DOHH2 (cell line): ENCODE data around the gene COL27A1.

Experiments used
- H3F3A ChIP-seq: fragments of 200-600 bp; sonication (generic), shearing (Covaris generic); 2 replicates; pipeline ENCODE4 v1.6.0; 2016; ENCODE audit warnings: antibody characterized with exemption, mild to moderate bottlenecking; ENCODE audit not compliant: control insufficient read depth, insufficient read depth
- H3K27ac ChIP-seq: fragments of 200-600 bp; sonication (generic); 2 replicates; pipeline ENCODE4 v1.5.1; 2014; ENCODE audit warnings: low read depth, mild to moderate bottlenecking, low read length, moderate library complexity
- H3K27me3 ChIP-seq: fragments of 200-600 bp; sonication (generic); 2 replicates; pipeline ENCODE4 v1.6.1; 2014; ENCODE audit warnings: mild to moderate bottlenecking, low read length, mixed read lengths; ENCODE audit not compliant: control insufficient read depth
- H3K36me3 ChIP-seq: fragments of 200-600 bp; sonication (generic); 2 replicates; pipeline ENCODE4 v1.6.1; 2014; ENCODE audit warnings: mild to moderate bottlenecking, low read length, moderate library complexity, mixed read lengths; ENCODE audit not compliant: control insufficient read depth
- H3K4me1 ChIP-seq: fragments of 200-600 bp; sonication (generic); 2 replicates; pipeline ENCODE4 v1.6.1; 2014; ENCODE audit warnings: mild to moderate bottlenecking, low read length, mixed read lengths; ENCODE audit not compliant: control insufficient read depth
- H3K4me2 ChIP-seq: fragments of 200-600 bp; sonication (generic); 2 replicates; pipeline ENCODE4 v1.6.0; 2014; ENCODE audit warnings: mild to moderate bottlenecking, low read length, moderate library complexity
- H3K4me3 ChIP-seq: fragments of 200-600 bp; sonication (generic); 2 replicates; pipeline ENCODE4 v1.5.1; 2014; ENCODE audit warnings: mild to moderate bottlenecking, low read length, mixed read lengths
- H3K79me2 ChIP-seq: fragments of 200-600 bp; sonication (generic); 2 replicates; pipeline ENCODE4 v1.6.1; 2014; ENCODE audit warnings: mild to moderate bottlenecking, low read length, mixed read lengths; ENCODE audit not compliant: control insufficient read depth
- H3K9me2 ChIP-seq: fragments of 200-600 bp; sonication (generic); replicated peaks from 2 replicates; pipeline ENCODE4 v1.6.1; 2014; ENCODE audit warnings: mild to moderate bottlenecking, low read length, mixed read lengths; ENCODE audit not compliant: control insufficient read depth
- H3K9me3 ChIP-seq: fragments of 200-600 bp; sonication (generic); 2 replicates; pipeline ENCODE4 v1.6.1; 2014; ENCODE audit warnings: antibody characterized with exemption, low read length, mixed read lengths; ENCODE audit not compliant: control insufficient read depth, insufficient read depth
- H4K20me1 ChIP-seq: fragments of 200-600 bp; sonication (generic); 2 replicates; pipeline ENCODE4 v1.6.0; 2014; ENCODE audit warnings: low read depth, mild to moderate bottlenecking, antibody characterized with exemption, low read length, moderate library complexity; ENCODE audit not compliant: control insufficient read depth, insufficient read depth
- EZH2phosphoT487 ChIP-seq: fragments of 200-600 bp; sonication (generic); IDR thresholded peaks from 2 replicates; pipeline ENCODE4 v1.6.1; 2017; ENCODE audit warnings: borderline replicate concordance, mild to moderate bottlenecking, antibody characterized with exemption, low read length, moderate library complexity, mixed read lengths
- TF ChIP-seq, protein P1 (sequence below): fragments of 200-600 bp; sonication (generic); IDR thresholded peaks from one replicate; pipeline ENCODE4 v1.5.1; 2014; ENCODE audit warnings: antibody characterized with exemption, mild to moderate bottlenecking, low read depth, low read length; ENCODE audit not compliant: poor library complexity, severe bottlenecking

The COL27A1 gene

GRCh38 chr9:114220061-114220541, 64.8 kb downstream of the COL27A1 start:
- Histone ChIP-seq H3K27me3 (no peaks in the 10 kb centered on the region), H3K4me2 (no peak overlapping the region), H3K4me1 (no peaks in the 10 kb centered on the region), H3K4me3 (no peak overlapping the region), H3K9me3 (no peaks in the 10 kb centered on the region), H3K9me2 (no peaks in the 10 kb centered on the region), H4K20me1 (no peaks in the 10 kb centered on the region), H3K36me3 (no peaks in the 10 kb centered on the region), H3K27ac (no peak overlapping the region), H3F3A (no peaks in the 10 kb centered on the region), H3K79me2 (no peaks in the 10 kb centered on the region)
- no peak for TF ChIP-seq EZH2phosphoT487
- TF ChIP-seq, protein P1, sequence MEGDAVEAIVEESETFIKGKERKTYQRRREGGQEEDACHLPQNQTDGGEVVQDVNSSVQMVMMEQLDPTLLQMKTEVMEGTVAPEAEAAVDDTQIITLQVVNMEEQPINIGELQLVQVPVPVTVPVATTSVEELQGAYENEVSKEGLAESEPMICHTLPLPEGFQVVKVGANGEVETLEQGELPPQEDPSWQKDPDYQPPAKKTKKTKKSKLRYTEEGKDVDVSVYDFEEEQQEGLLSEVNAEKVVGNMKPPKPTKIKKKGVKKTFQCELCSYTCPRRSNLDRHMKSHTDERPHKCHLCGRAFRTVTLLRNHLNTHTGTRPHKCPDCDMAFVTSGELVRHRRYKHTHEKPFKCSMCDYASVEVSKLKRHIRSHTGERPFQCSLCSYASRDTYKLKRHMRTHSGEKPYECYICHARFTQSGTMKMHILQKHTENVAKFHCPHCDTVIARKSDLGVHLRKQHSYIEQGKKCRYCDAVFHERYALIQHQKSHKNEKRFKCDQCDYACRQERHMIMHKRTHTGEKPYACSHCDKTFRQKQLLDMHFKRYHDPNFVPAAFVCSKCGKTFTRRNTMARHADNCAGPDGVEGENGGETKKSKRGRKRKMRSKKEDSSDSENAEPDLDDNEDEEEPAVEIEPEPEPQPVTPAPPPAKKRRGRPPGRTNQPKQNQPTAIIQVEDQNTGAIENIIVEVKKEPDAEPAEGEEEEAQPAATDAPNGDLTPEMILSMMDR = no peak

DNA sequence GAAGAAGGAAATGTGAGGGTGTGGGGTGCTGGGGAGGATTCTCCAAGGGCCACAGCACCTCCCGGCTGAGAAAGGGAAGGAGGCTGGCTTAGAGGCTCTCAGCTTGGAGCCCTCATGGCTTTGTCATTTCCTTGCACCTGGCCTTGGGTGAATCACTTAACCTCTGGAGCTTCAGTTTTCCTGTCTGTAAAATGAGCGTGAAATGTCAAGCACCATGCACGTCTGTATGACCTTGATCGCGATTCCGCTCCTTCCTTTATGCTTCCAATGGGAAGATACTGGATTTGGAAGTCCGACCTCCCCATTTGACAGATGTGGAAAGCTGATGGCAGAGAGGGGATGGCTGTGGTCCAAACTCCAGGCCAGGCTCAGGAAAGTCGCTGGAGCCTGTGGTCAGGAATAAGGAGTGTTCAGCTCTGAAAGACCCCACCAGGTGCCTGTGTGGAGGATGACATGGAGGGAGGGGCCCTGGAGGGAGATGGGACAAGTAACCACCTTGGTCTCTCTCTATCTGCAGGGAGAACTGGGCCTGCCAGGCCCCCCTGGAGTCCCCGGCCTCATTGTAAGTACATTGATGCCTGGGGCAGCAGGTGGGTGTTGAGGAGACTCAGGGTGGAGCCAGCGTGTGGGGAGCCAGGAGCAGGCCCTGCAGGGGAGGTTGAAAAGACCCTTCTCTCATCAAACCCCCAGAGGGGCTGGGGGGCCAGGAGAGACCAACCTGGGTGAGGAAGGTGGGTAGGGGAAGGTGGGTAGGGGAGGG, 66.5 kb downstream of the COL27A1 start:
- no peak for TF ChIP-seq EZH2phosphoT487
- TF ChIP-seq, protein P1 = no peak
- Histone ChIP-seq H3K4me2 (no peak overlapping the region), H3F3A (no peaks in the 10 kb centered on the region), H3K27ac (no peak overlapping the region), H3K9me2 (no peaks in the 10 kb centered on the region), H3K27me3 (no peaks in the 10 kb centered on the region), H3K4me3 (no peak overlapping the region), H3K4me1 (no peaks in the 10 kb centered on the region), H3K36me3 (no peaks in the 10 kb centered on the region), H4K20me1 (no peaks in the 10 kb centered on the region), H3K79me2 (no peaks in the 10 kb centered on the region), H3K9me3 (no peaks in the 10 kb centered on the region)

DNA sequence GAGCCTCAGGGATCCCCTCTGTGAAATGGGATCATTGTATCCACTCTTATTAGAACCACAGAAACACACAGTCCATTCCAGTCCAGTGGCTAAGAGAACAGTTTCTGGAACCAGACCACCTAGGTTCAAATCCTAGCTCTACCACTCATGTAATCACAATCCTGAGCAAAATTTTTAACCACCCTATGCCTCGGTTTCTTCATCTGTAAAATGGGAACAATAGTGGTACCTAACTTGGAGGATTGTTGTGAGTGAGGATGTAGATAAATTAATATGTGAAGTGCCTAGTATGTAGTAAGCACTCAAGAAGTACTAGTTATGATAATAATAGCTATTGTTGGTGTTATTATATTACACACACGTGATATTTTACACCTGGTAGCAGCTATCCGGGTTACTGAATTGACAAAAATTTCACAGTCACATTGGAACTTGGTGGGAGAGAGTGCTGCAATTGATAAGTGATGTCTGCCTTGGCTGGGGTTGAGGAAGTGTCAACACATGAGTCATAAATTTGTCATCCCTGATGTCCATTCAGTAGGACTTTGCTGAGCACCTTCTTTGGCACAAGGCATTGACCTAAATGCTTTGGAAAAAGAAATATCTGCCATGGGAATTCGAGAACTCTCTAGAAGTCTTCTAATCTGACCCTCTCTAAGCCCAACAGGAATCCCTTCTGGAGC, 68.4 kb downstream of the COL27A1 start:
- H3K4me1 ChIP-seq = no peaks in the 10 kb centered on the region
- no peak for TF ChIP-seq EZH2phosphoT487
- TF ChIP-seq, protein P1 = no peak
- H3K9me3 ChIP-seq = no peaks in the 10 kb centered on the region
- no peaks in the 10 kb centered on the region for H3K79me2 ChIP-seq
- no peak overlapping the region for H3K27ac ChIP-seq
- no peaks in the 10 kb centered on the region for H3K36me3 ChIP-seq
- H3K27me3 ChIP-seq = no peaks in the 10 kb centered on the region
- no peaks in the 10 kb centered on the region for H3K9me2 ChIP-seq
- H3F3A ChIP-seq = no peaks in the 10 kb centered on the region
- H4K20me1 ChIP-seq = no peaks in the 10 kb centered on the region
- no peak overlapping the region for H3K4me3 ChIP-seq
- H3K4me2 ChIP-seq = no peak overlapping the region
